ENCODE measurements around the gene REC8.

GRCh38 chr14:24185026-24185425, 13.1 kb downstream of the REC8 start:
- TF ChIP-seq, protein P1, sequence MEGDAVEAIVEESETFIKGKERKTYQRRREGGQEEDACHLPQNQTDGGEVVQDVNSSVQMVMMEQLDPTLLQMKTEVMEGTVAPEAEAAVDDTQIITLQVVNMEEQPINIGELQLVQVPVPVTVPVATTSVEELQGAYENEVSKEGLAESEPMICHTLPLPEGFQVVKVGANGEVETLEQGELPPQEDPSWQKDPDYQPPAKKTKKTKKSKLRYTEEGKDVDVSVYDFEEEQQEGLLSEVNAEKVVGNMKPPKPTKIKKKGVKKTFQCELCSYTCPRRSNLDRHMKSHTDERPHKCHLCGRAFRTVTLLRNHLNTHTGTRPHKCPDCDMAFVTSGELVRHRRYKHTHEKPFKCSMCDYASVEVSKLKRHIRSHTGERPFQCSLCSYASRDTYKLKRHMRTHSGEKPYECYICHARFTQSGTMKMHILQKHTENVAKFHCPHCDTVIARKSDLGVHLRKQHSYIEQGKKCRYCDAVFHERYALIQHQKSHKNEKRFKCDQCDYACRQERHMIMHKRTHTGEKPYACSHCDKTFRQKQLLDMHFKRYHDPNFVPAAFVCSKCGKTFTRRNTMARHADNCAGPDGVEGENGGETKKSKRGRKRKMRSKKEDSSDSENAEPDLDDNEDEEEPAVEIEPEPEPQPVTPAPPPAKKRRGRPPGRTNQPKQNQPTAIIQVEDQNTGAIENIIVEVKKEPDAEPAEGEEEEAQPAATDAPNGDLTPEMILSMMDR (IDR thresholded peaks at IDR 0.05): no peak
- no peak for TF ChIP-seq POLR2A (IDR thresholded peaks at IDR 0.05)
- no peak for TF ChIP-seq POLR2AphosphoS5 (IDR thresholded peaks at IDR 0.05)

Measured in suprapubic skin (tissue), 4 donors.